Stimulated activated CD4-positive, alpha-beta T cell treated with anti-CD3 and anti-CD28 coated beads, Interleukin-1b, Interleukin-23, amount 100 ng/mL, for 1 hour (primary cell): Measurements from ENCODE around the gene TTC3.
"Not testable (repeated sequence)": the region's sequence is repeated elsewhere in the genome, so short reads cannot be mapped to it uniquely, and the experiment has no call there.

ENCODE experiments used
- DNase-seq, 2 donors: peaks; one replicate each; pipeline ENCODE4 v3.0.0-alpha.2; 2020; ENCODE audit warnings: low read depth in 2 of 2

The TTC3 gene

GRCh38 chr21:37088186-37088735 is 15.2 kb downstream of the TTC3 start:
- no peak for DNase-seq

- DNase-seq = no peak
Measured at GRCh38 chr21:37093977-37094376, 20.9 kb downstream of the TTC3 start.

- no peak for DNase-seq
Measured at GRCh38 chr21:37095821-37096220, 22.8 kb downstream of the TTC3 start.

- DNase-seq = no peak
Measured at GRCh38 chr21:37098751-37099150, 25.7 kb downstream of the TTC3 start.

- no peak for DNase-seq
Measured at GRCh38 chr21:37100316-37100715, 27.3 kb downstream of the TTC3 start.

- DNase-seq = no peak
Measured at GRCh38 chr21:37101384-37101783, 28.3 kb downstream of the TTC3 start.

- not testable (repeated sequence) for DNase-seq
Measured at GRCh38 chr21:37102746-37103145, 29.7 kb downstream of the TTC3 start.

GRCh38 chr21:37106998-37107397 is 33.9 kb downstream of the TTC3 start:
- no peak for DNase-seq

GRCh38 chr21:37111029-37111428 is 38.0 kb downstream of the TTC3 start:
- not testable (repeated sequence) for DNase-seq

- DNase-seq = not testable (repeated sequence)
Measured at GRCh38 chr21:37114301-37114700, 41.2 kb downstream of the TTC3 start.

- DNase-seq = not testable (repeated sequence)
Measured at GRCh38 chr21:37116459-37116858, 43.4 kb downstream of the TTC3 start.

GRCh38 chr21:37117204-37117603 is 44.1 kb downstream of the TTC3 start:
- no peak for DNase-seq

GRCh38 chr21:37118187-37118826 is 45.3 kb downstream of the TTC3 start:
- no peak for DNase-seq

- DNase-seq = no peak
Measured at GRCh38 chr21:37119421-37120218, 46.6 kb downstream of the TTC3 start.

- DNase-seq = no peak
Measured at GRCh38 chr21:37128076-37128475, 55.0 kb downstream of the TTC3 start.

GRCh38 chr21:37130971-37131370 is 57.9 kb downstream of the TTC3 start:
- no peak for DNase-seq

GRCh38 chr21:37136261-37136660 is 63.2 kb downstream of the TTC3 start:
- no peak for DNase-seq

GRCh38 chr21:37136744-37137143 is 63.7 kb downstream of the TTC3 start:
- no peak for DNase-seq

- DNase-seq = no peak
Measured at GRCh38 chr21:37139154-37139553, 66.1 kb downstream of the TTC3 start.

GRCh38 chr21:37139902-37140301 is 66.8 kb downstream of the TTC3 start:
- no peak for DNase-seq

- not testable (repeated sequence) for DNase-seq
Measured at GRCh38 chr21:37143392-37143791, 70.3 kb downstream of the TTC3 start.

GRCh38 chr21:37145635-37146111 is 72.6 kb downstream of the TTC3 start:
- no peak for DNase-seq
